HEK293T (cell line): ENCODE measurements around the gene PITPNB.

ENCODE experiments used
- ARNT ChIP-seq: fragments of 450-650 bp; IDR thresholded peaks from 2 replicates; pipeline ENCODE4 v1.6.1; 2017; ENCODE audit warnings: mild to moderate bottlenecking
- FOXA1 ChIP-seq: fragments of 450-650 bp; IDR thresholded peaks from 2 replicates; pipeline ENCODE4 v1.6.1; 2016; ENCODE audit warnings: mild to moderate bottlenecking
- L3MBTL2 ChIP-seq: fragments of 450-650 bp; conservative IDR thresholded peaks from 2 replicates; pipeline ENCODE4 v1.6.1; 2016; ENCODE audit warnings: mild to moderate bottlenecking
- SP1 ChIP-seq: fragments of 450-650 bp; IDR thresholded peaks from 2 replicates; pipeline ENCODE4 v1.6.1; 2017
- SUZ12 ChIP-seq: fragments of 450-650 bp; IDR thresholded peaks from 2 replicates; pipeline ENCODE4 v1.6.1; 2016; ENCODE audit warnings: mild to moderate bottlenecking
- ZNF384 ChIP-seq: fragments of 450-650 bp; IDR thresholded peaks from 2 replicates; pipeline ENCODE4 v1.6.1; 2016

- TF ChIP-seq SUZ12 (no peak), SP1 (no peak), L3MBTL2 (no peak), ARNT (no peak), FOXA1 (no peak), ZNF384 (no peak)
Measured at GRCh38 chr22:27814993-27815392, 104.1 kb downstream of the PITPNB start.
